HG02623 (cell line): ENCODE results near the gene LIMS2.

Source experiments
- ATAC-seq: cut with Tn5 transposase; IDR thresholded peaks from one replicate; pipeline ENCODE4 v1.9.1; 2021; ENCODE audit warnings: moderate library complexity; ENCODE audit not compliant: unreplicated experiment

Gene LIMS2

GRCh38 chr2:127606625-127607398 lies 68.5 kb downstream of the LIMS2 start:
- no peak for ATAC-seq

DNA sequence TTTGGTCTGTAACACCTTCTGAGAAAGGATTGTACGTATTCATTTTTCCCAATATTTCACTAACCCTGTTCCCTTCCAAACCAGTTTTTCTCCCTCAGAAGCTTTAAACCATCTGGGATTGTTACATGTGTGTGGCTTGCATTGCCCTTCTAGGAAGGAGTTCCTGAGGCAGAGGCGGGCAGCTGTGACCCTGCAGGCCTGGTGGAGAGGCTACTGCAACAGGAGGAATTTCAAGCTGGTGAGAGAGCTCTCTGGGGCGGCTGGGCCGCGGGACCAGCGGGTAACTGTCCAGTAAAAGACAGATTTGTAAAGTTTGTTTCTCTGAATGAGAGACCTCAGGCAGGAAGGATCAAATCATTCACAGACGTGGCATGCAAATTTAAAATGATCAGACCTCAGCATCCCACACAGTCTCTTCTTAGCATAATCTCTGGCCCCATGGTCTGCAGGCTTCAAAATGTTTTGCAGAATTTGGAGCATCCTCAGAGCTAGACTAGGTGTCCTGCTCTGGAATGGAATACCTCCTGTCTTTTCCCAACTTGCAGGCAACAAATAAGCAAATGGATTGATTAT lies 69.6 kb downstream of the LIMS2 start:
- no peak for ATAC-seq

- ATAC-seq: no peak
Observed at GRCh38 chr2:127604986-127605385, 70.3 kb downstream of the LIMS2 start.

DNA sequence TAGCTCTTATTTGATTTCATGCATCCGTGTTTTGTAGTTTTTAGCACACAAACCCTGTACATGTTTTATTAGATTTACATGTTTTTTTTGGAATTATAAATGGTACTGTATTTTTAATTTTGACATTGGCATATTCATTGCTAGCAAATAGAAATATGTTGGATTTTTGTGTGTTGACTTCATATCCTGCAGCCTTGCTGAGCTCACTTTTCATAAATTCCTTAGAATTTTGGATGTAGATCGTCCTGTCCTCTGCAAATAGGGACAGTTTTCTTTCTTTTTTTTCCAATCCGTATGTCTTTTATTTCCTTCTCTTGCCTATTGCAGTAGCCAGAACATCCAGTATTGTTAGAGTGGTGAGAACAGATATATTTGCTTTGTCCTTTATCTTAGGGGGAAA lies 76.1 kb downstream of the LIMS2 start:
- ATAC-seq: no peak

DNA sequence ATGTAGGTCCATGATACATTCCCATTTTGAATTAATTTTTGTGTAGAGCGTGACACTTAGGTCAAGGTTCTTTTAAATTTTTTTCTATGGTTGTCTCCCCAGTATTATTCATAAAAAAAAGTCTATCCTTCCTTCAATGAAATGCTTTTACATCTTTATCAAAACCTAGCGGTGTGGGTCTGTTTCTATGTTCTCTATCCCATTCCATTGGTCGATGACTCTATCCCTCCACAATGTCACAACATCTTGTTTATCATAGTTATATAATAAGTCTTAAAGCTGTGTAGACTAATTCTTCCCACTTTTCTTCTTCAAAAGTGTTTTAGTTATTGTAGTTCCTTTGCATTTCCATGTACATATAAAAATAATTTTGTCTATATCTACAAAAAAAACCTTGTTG lies 76.6 kb downstream of the LIMS2 start:
- no peak for ATAC-seq

DNA sequence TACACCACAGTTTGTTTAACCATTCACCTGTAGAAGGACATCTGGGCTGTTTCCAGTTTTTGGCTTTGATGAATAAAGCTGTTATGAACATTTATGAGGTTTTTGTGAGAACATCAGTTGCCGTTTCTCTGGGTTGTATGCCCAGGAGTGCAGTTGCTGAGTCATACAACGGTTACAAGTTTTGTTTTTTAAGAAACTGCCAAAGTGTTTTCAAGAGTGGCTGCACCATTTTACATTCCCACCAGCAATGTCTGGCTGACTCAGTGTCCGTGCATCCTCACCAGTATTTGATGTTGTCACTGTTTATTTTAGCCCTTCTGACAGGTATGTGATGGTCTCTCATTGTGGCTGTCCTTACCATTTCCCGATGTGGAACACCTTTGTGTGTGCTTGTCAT lies 77.3 kb downstream of the LIMS2 start:
- no peak for ATAC-seq

- no peak for ATAC-seq
Observed at GRCh38 chr2:127597046-127597983, 78.0 kb downstream of the LIMS2 start.

GRCh38 chr2:127596311-127597045 lies 78.9 kb downstream of the LIMS2 start:
- ATAC-seq: no peak

DNA sequence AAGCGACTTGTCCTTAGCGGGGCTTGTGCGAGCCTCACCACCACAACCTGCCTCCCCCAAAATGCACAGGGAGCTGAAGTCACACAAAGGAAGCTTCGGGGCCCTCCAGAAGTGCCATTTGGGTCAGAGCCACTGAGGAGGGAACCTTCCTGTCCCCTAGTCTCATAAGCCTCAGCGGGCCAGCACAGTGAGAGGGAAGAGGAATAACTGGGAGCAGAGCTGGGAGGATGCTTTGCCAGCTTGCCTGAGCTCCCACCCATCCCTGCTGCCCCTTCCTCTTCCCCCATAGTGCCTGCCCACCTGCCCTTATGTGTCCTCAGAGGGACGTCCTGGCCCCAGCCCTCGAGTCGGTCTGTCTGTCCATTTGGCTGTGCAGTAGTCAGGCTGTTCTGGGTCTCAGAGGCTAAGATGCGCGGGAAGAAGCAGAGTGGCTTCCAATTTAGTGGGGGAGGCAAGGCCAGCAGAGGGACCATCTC lies 81.2 kb downstream of the LIMS2 start:
- no peak for ATAC-seq

GRCh38 chr2:127593228-127594115 lies 81.9 kb downstream of the LIMS2 start:
- ATAC-seq: no peak

DNA sequence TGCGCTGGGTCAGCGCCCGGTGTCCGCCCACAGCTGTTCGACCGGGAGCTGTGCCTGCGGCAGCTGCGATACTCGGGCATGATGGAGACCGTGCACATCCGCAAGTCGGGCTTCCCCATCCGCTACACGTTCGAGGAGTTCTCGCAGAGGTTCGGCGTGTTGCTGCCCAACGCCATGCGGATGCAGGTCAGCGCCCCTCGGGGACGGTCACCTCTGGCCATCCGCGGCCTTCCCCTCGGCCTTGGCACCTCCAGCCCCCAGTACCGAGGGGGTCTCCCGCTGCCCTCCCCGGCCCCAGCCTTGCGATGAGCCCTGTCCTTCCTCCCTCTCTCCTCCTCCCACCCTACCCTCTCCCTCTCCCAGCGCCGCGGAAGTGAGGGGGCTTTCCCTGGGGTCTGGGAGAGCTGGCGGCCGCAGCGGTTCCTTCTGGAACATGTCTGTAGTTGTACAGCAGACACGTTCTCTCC lies 82.5 kb downstream of the LIMS2 start:
- no peak for ATAC-seq

DNA sequence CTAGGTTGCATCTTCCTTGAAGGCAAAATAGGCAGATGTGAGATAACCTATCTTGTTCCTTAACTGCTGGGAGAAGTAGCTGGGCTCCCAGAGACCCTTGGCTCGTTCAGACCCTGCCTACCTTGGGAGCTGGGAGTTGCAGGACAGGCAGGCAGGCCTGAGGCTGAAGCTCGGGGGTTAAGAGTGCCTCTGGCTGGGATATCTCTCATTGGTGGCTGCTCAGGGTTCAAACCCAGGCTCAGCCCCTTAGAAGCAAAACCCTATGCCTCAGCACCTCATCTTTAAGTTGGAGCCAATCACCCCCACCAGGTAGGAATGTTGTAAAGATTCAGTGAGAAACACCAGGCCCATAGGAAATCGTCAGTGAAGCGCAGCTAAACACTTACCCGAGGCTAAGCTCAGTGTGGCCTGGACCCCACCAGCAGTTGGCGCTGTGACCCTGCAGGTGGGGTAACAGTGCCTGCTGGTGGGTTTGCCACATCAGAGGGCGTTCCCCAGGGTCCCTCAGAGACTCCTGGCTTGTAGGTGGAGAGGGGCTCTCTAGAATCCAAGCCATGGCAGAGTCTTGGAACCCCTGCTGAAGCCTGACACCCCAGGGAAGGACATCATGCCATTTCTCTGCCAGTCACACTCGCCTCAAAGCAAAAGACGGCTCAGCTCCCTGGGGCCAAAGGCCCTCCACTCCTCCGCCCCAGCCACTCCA lies 84.0 kb downstream of the LIMS2 start:
- ATAC-seq: peak; percentile 67

DNA sequence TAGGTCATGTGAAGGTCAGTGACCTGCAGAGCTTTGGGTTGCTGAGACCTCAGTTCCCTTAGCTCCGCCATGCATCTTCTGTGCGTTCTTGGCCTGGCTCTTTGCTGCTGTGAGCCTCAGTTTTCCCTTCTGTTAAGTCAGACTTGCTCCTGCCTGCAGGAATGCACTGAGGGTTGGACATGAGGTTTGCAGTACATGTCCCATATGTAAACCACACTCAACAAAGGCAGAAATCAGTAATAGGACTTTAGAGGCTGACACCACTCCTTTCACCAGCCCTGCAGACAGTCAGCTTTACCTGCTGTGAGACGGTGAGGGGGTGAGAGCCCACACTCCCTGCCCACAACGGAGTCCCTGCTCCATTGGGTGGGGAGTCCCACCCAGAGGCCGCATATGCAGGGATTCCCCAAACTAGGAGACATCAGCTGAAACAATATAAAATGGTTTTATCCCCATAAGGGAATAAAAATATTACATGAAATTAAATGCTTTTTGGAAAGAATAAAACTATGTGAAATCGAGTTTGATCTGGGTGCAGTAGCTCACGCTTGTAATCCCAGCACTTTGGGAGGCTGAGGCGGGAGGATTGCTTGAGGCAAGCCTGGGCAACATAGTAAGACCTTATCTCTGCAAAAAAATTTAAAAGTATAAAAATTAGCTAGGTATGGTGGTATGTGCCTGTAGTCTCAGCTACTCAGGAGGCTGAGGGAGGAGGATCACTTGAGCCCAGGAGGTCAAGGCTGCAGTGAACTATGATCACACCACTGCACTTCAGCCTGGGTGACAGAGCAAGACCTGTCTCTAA lies 84.7 kb downstream of the LIMS2 start:
- no peak for ATAC-seq

GRCh38 chr2:127589841-127590240 lies 85.5 kb downstream of the LIMS2 start:
- ATAC-seq: no peak

- no peak for ATAC-seq
Observed at GRCh38 chr2:127589358-127589757, 86.0 kb downstream of the LIMS2 start.
